HepG2 (cell line): Measurements from ENCODE around the gene TTLL10. TPM values are rescaled to one million over a fixed set of nuclear protein-coding genes. Genes with fewer than 3 reads are reported as not detected.
A peak's percentile ranks its signal among the peaks of the same experiment; 100 is the strongest.

ENCODE experiments used
- ATAC-seq: fragments of 200-7000 bp; cut with Tn5 transposase; 3 replicates; pipeline ENCODE4 v1.9.1; 2020; ENCODE audit warnings: mild to moderate bottlenecking, moderate library complexity
- BruUV-seq: library from RNA; stranded (reverse); fragments of 400-500 nt; replicated peaks from 2 replicates; lab custom pipeline; 2021; lab: Mats Ljungman, UMichigan
- CTCF ChIA-PET: fragments of 300-600 bp; formaldehyde crosslinking; extraction: SDS; loops from one replicate; lab custom pipeline; 2021; ENCODE audit warnings: low total read pairs, inconsistent platforms, low intra/inter-chr PET ratio; lab: Yijun Ruan, JAX
- POLR2A ChIA-PET: fragments of 350-600 bp; sonication (Branson Sonifier 250); formaldehyde crosslinking; loops from one replicate; lab custom pipeline; 2020; ENCODE audit warnings: antibody characterized with exemption, inconsistent platforms; lab: Yijun Ruan, JAX
- DNase-seq: peaks from one replicate; pipeline ENCODE4 v3.0.0-alpha.2; 2015; ENCODE audit warnings: low spot score
- FAIRE-seq: peaks from 3 replicates; lab custom pipeline; 2011; peaks lifted over from hg19 to GRCh38; lab: Jason Lieb, UNC
- H2AFZ ChIP-seq: one replicate; pipeline ENCODE4 v1.6.1; 2011; ENCODE audit warnings: low read length, inconsistent platforms
- H3K27ac ChIP-seq: fragments of 300-600 bp; 3 replicates; pipeline ENCODE4 v1.8.0; 2011; ENCODE audit warnings: mixed run types, mild to moderate bottlenecking, mixed read lengths, low read length, inconsistent platforms; ENCODE audit not compliant: insufficient read depth; ENCODE audit errors: extremely low read length
- H3K27me3 ChIP-seq, 2 experiments: fragments of 200-600 bp in 1 of 2; 2 replicates in 1 of 2; 3 replicates in 1 of 2; pipeline versions ENCODE4 v1.6.0 to v1.8.0; 2011; ENCODE audit warnings: low read length in 2 of 2, mild to moderate bottlenecking in 2 of 2, moderate library complexity in 2 of 2, inconsistent platforms in 1 of 2; ENCODE audit not compliant: insufficient read depth in 2 of 2, control insufficient read depth in 1 of 2
- H3K36me3 ChIP-seq, 2 experiments: fragments of 200-600 bp in 1 of 2; replicated peaks in 1 of 2; 2 replicates in 1 of 2; 3 replicates in 1 of 2; pipeline versions ENCODE4 v1.5.1 to v1.8.0; 2011; ENCODE audit warnings: low read length in 2 of 2, inconsistent platforms in 1 of 2; ENCODE audit not compliant: insufficient read depth in 2 of 2, control insufficient read depth in 1 of 2
- H3K4me1 ChIP-seq: 2 replicates; pipeline ENCODE4 v1.5.1; 2012; ENCODE audit warnings: low read length, inconsistent platforms; ENCODE audit not compliant: insufficient read depth
- H3K4me2 ChIP-seq: 2 replicates; pipeline ENCODE4 v1.6.0; 2011; ENCODE audit warnings: low read depth, low read length, inconsistent platforms
- H3K4me3 ChIP-seq, 3 experiments: fragments of 200-600 bp in 1 of 3; sonication (generic), shearing (Covaris generic) in 1 of 3; replicated peaks in 1 of 3; 2 replicates each; pipeline ENCODE4 v1.5.1; 2011 to 2016; ENCODE audit warnings: low read length in 3 of 3, inconsistent platforms in 2 of 3, low read depth in 2 of 3, mild to moderate bottlenecking in 2 of 3, control low read depth in 1 of 3, mixed read lengths in 1 of 3; ENCODE audit not compliant: insufficient read depth in 1 of 3
- H3K79me2 ChIP-seq: one replicate; pipeline ENCODE4 v1.6.1; 2011; ENCODE audit warnings: low read length, inconsistent platforms; ENCODE audit not compliant: insufficient read depth
- H3K9ac ChIP-seq: 2 replicates; pipeline ENCODE4 v1.6.0; 2011; ENCODE audit warnings: mild to moderate bottlenecking, low read depth, low read length, inconsistent platforms; ENCODE audit not compliant: insufficient read depth
- H3K9me3 ChIP-seq: 2 replicates; pipeline ENCODE4 v1.5.1; 2012; ENCODE audit warnings: mild to moderate bottlenecking, low read length
- H4K20me1 ChIP-seq: 2 replicates; pipeline ENCODE4 v1.6.0; 2011; ENCODE audit warnings: inconsistent platforms, mild to moderate bottlenecking, low read length, moderate library complexity; ENCODE audit not compliant: insufficient read depth
- CAMTA2 ChIP-seq: sonication (generic); formaldehyde crosslinking; IDR thresholded peaks from 2 replicates; pipeline ENCODE4 v1.4.0; 2020; ENCODE audit warnings: mild to moderate bottlenecking, missing genetic modification reagents, borderline replicate concordance
- CBX1 ChIP-seq: IDR thresholded peaks from one replicate; pipeline ENCODE4 v1.6.1; 2016; ENCODE audit warnings: antibody characterized with exemption, low read depth
- MLLT10 ChIP-seq: sonication (generic); formaldehyde crosslinking; IDR thresholded peaks from 2 replicates; pipeline ENCODE4 v1.4.0; 2020; ENCODE audit warnings: missing genetic modification reagents
- MTA1 ChIP-seq: sonication (generic); formaldehyde crosslinking; IDR thresholded peaks from 2 replicates; pipeline ENCODE4 v1.4.0; 2020; ENCODE audit warnings: missing genetic modification reagents, mild to moderate bottlenecking, borderline replicate concordance
- PTBP1 ChIP-seq: fragments of 200-400 bp; formaldehyde crosslinking; IDR thresholded peaks from 2 replicates; pipeline ENCODE4 v1.6.1; 2018; ENCODE audit warnings: low read length, low read depth; ENCODE audit not compliant: poor library complexity, severe bottlenecking
- REPIN1 ChIP-seq: sonication (generic); formaldehyde crosslinking; IDR thresholded peaks from 2 replicates; pipeline ENCODE4 v1.8.0; 2022; ENCODE audit warnings: missing genetic modification reagents, low read depth, mild to moderate bottlenecking, borderline replicate concordance
- TOE1 ChIP-seq: sonication (generic); formaldehyde crosslinking; IDR thresholded peaks from 2 replicates; pipeline ENCODE4 v1.4.0; 2020; ENCODE audit warnings: mild to moderate bottlenecking, missing genetic modification reagents
- ZEB1 ChIP-seq: IDR thresholded peaks from 2 replicates; pipeline ENCODE4 v1.6.1; 2012; ENCODE audit warnings: mild to moderate bottlenecking, low read depth, inconsistent platforms; ENCODE audit not compliant: insufficient replicate concordance
- ZNF124 ChIP-seq: sonication (generic); formaldehyde crosslinking; IDR thresholded peaks from 2 replicates; pipeline ENCODE4 v1.4.0; 2020; ENCODE audit warnings: missing genetic modification reagents
- ZNF558 ChIP-seq: sonication (generic); formaldehyde crosslinking; IDR thresholded peaks from 2 replicates; pipeline ENCODE4 v1.9.0; 2022; ENCODE audit warnings: mild to moderate bottlenecking, missing genetic modification reagents, borderline replicate concordance
- ZSCAN25 ChIP-seq: sonication (generic); formaldehyde crosslinking; IDR thresholded peaks from 2 replicates; pipeline ENCODE4 v1.8.0; 2022; ENCODE audit warnings: mild to moderate bottlenecking, missing genetic modification reagents
- WGBS: methylation state at CpG from one replicate; pipeline ENCODE4 v1.1.6; 2017; ENCODE audit warnings: low lambda C conversion rate; 5-methylcytosine and 5-hydroxymethylcytosine counted together
- in situ Hi-C: cut with HindIII; loops from 2 replicates; pipeline ENCODE4 v1.10.0; 2017; ENCODE audit warnings: low pct_unique_long_range_greater_than_20kb; ENCODE audit not compliant: extremely low pct_ligation_motif_present
- intact Hi-C: fragments of 100-400 bp; cut with micrococcal nuclease; formaldehyde crosslinking; loops from one replicate; pipeline ENCODE4 v1.10.0; 2022; ENCODE audit not compliant: unreplicated experiment
- polyA plus RNA-seq, 8 experiments: library from polyadenylated mRNA; depleted of rRNA in 3 of 8; stranded (reverse) in 7 of 8; unstranded in 1 of 8; fragments of >200 nt; fragmentation: Illumina TruSeq in 4 of 8; extraction: Trizol in 4 of 8; gene quantifications; 2 replicates each; pipeline versions ENCODE4 v1.2.1 to v1.2.3, GENCODE V29; 2011 to 2016; ENCODE audit warnings: low read depth in 4 of 8, missing spikeins in 1 of 8, mixed read lengths in 1 of 8; ENCODE audit not compliant: insufficient read depth in 1 of 8
- total RNA-seq, 5 experiments: library from RNA; depleted of rRNA; stranded (reverse); fragments of >200 nt; fragmentation: Illumina TruSeq; extraction: Trizol; gene quantifications; 2 replicates each; pipeline ENCODE4 v1.2.3, GENCODE V29; 2016; ENCODE audit warnings: low read depth in 1 of 5
- TF ChIP-seq, protein P1 (sequence below): sonication (generic); formaldehyde crosslinking; IDR thresholded peaks from 2 replicates; pipeline ENCODE4 v1.8.1; 2023; ENCODE audit warnings: mild to moderate bottlenecking, moderate library complexity, missing genetic modification reagents
- TF ChIP-seq, protein P2 (sequence below): sonication (generic); formaldehyde crosslinking; IDR thresholded peaks from 2 replicates; pipeline ENCODE4 v1.5.1; 2020; ENCODE audit warnings: mild to moderate bottlenecking, missing genetic modification reagents, borderline replicate concordance
- TF ChIP-seq, protein P3 (sequence below): sonication (generic); formaldehyde crosslinking; IDR thresholded peaks from 2 replicates; pipeline ENCODE4 v1.4.0; 2020; ENCODE audit warnings: mild to moderate bottlenecking, missing genetic modification reagents
- TF ChIP-seq, protein P4 (sequence below): sonication (generic); formaldehyde crosslinking; IDR thresholded peaks from 2 replicates; pipeline ENCODE4 v1.5.1; 2020; ENCODE audit warnings: missing genetic modification reagents, mild to moderate bottlenecking, borderline replicate concordance

Gene TTLL10
- total and polyA plus RNA-seq, 2 of the 13 experiments (the other 11 are each of a cell fraction or from before 2014, with no cell fraction given): not detected

DNA sequence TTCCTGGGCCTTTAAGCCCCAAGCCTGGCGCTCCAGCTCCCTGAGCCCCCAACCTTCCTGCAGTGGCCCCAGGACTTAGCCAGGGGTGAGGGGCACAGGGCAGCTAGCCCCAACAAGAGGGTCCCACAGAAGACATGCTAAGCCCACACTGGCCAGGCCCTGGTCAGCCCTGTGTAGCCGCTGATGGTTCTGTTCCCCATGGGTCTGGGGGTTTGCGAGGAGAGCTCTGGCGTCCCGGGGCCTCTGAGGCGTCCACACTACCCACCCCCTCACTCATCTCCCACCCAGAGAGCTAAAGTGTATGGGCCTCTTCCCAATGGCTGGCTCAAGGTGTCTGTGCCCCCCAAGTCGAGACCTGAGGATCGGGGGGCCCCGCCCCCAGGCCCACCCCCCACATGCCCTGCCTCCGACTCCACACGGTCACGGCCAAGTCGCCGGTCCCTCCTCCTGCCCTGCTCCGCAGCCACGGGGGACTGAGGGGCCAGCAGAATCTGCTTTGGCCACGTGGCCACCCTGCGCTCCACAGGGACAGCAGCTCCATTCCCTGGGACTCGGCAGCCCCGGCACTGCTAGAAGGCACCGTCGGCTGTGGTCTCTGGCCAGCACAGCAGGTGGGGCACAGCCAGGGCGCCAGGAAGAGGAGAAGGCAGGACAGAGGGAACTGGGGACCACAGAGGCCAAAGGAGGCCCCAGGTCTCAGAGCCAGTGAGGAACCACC, 24.9 kb downstream of the TTLL10 start:
- ChIA-PET POLR2A (interaction anchor here (1.0 kb wide), 1 partner anchor 34 kb away, joined by 3 read pairs; no protein-coding TSS in a partner anchor), CTCF (no interaction called here)
- FAIRE-seq (no peak), DNase-seq (no peak), ATAC-seq (peak; percentile 47)
- H3K36me3 ChIP-seq: no peaks in the 10 kb centered on the region
- H3K27ac ChIP-seq: no peak overlapping the region
- peaks cover 16 to 41% of the 10 kb centered on the region in 2 experiments; a peak in 4 of 5 replicates for H3K27me3 ChIP-seq
- 13% methylated on average over 3 of the region's 23 CpGs for WGBS
- H3K4me3 ChIP-seq: no peak overlapping the region; a peak in 1 of 6 replicates
- H4K20me1 ChIP-seq: no peaks in the 10 kb centered on the region
- BruUV-seq: no TSS peak
- intact Hi-C loops (no loop called here), in situ Hi-C loops (no loop called here)
- no peak overlapping the region for H3K4me2 ChIP-seq
- H3K9me3 ChIP-seq: peaks cover 11% of the 10 kb centered on the region
- no peak overlapping the region for H2AFZ ChIP-seq
- H3K4me1 ChIP-seq: peaks cover 22% of the 10 kb centered on the region
- no peak overlapping the region for H3K9ac ChIP-seq
- H3K79me2 ChIP-seq: no peaks in the 10 kb centered on the region
- TF ChIP-seq, protein P1, sequence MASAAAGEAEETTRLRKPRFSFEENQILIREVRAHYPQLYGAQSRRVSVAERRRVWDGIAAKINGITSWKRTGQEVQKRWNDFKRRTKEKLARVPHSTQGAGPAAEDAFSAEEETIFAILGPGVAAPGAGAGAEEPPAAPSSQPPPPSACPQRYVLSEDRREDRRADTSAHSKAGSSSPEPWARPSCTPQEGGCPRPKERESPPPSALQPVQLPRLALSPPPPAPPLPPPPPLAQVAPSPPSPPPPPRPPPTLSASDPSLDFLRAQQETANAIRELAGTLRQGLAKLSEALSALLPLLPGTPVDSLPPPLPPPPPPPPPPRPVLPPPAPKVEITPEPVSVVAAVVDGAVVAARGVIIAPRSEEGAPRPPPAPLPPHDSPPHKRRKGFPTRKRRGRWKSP (CRISPR knock-in tag): no peak
- TF ChIP-seq TOE1 (CRISPR knock-in tag) (no peak), ZNF558 (CRISPR knock-in tag) (no peak), MTA1 (CRISPR knock-in tag) (no peak), ZEB1 (no peak), ZNF124 (CRISPR knock-in tag) (no peak), MLLT10 (CRISPR knock-in tag) (no peak), REPIN1 (CRISPR knock-in tag) (no peak), CBX1 (no peak), PTBP1 (no peak), ZSCAN25 (CRISPR knock-in tag) (no peak), CAMTA2 (CRISPR knock-in tag) (no peak)
- TF ChIP-seq, protein P2, sequence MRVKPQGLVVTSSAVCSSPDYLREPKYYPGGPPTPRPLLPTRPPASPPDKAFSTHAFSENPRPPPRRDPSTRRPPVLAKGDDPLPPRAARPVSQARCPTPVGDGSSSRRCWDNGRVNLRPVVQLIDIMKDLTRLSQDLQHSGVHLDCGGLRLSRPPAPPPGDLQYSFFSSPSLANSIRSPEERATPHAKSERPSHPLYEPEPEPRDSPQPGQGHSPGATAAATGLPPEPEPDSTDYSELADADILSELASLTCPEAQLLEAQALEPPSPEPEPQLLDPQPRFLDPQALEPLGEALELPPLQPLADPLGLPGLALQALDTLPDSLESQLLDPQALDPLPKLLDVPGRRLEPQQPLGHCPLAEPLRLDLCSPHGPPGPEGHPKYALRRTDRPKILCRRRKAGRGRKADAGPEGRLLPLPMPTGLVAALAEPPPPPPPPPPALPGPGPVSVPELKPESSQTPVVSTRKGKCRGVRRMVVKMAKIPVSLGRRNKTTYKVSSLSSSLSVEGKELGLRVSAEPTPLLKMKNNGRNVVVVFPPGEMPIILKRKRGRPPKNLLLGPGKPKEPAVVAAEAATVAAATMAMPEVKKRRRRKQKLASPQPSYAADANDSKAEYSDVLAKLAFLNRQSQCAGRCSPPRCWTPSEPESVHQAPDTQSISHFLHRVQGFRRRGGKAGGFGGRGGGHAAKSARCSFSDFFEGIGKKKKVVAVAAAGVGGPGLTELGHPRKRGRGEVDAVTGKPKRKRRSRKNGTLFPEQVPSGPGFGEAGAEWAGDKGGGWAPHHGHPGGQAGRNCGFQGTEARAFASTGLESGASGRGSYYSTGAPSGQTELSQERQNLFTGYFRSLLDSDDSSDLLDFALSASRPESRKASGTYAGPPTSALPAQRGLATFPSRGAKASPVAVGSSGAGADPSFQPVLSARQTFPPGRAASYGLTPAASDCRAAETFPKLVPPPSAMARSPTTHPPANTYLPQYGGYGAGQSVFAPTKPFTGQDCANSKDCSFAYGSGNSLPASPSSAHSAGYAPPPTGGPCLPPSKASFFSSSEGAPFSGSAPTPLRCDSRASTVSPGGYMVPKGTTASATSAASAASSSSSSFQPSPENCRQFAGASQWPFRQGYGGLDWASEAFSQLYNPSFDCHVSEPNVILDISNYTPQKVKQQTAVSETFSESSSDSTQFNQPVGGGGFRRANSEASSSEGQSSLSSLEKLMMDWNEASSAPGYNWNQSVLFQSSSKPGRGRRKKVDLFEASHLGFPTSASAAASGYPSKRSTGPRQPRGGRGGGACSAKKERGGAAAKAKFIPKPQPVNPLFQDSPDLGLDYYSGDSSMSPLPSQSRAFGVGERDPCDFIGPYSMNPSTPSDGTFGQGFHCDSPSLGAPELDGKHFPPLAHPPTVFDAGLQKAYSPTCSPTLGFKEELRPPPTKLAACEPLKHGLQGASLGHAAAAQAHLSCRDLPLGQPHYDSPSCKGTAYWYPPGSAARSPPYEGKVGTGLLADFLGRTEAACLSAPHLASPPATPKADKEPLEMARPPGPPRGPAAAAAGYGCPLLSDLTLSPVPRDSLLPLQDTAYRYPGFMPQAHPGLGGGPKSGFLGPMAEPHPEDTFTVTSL: no peak
- TF ChIP-seq, protein P3, sequence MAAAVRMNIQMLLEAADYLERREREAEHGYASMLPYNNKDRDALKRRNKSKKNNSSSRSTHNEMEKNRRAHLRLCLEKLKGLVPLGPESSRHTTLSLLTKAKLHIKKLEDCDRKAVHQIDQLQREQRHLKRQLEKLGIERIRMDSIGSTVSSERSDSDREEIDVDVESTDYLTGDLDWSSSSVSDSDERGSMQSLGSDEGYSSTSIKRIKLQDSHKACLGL (CRISPR knock-in tag): no peak
- TF ChIP-seq, protein P4, sequence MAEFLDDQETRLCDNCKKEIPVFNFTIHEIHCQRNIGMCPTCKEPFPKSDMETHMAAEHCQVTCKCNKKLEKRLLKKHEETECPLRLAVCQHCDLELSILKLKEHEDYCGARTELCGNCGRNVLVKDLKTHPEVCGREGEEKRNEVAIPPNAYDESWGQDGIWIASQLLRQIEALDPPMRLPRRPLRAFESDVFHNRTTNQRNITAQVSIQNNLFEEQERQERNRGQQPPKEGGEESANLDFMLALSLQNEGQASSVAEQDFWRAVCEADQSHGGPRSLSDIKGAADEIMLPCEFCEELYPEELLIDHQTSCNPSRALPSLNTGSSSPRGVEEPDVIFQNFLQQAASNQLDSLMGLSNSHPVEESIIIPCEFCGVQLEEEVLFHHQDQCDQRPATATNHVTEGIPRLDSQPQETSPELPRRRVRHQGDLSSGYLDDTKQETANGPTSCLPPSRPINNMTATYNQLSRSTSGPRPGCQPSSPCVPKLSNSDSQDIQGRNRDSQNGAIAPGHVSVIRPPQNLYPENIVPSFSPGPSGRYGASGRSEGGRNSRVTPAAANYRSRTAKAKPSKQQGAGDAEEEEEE (CRISPR knock-in tag): no peak
